22Rv1 (cell line): Measurements from ENCODE around the gene ZFY.
A peak's percentile ranks its signal among the peaks of the same experiment; 100 is the strongest.

ENCODE experiments used
- H3K27ac ChIP-seq: fragments of 450-650 bp; 2 replicates; pipeline ENCODE4 v1.5.1; 2017
- ZFX ChIP-seq: fragments of 450-650 bp; IDR thresholded peaks from 2 replicates; pipeline ENCODE4 v1.6.1; 2017; ENCODE audit warnings: antibody characterized with exemption, borderline replicate concordance
- TF ChIP-seq, protein P1 (sequence below): fragments of 450-650 bp; IDR thresholded peaks from 2 replicates; pipeline ENCODE4 v1.5.1; 2017; ENCODE audit warnings: mild to moderate bottlenecking

The ZFY gene

DNA sequence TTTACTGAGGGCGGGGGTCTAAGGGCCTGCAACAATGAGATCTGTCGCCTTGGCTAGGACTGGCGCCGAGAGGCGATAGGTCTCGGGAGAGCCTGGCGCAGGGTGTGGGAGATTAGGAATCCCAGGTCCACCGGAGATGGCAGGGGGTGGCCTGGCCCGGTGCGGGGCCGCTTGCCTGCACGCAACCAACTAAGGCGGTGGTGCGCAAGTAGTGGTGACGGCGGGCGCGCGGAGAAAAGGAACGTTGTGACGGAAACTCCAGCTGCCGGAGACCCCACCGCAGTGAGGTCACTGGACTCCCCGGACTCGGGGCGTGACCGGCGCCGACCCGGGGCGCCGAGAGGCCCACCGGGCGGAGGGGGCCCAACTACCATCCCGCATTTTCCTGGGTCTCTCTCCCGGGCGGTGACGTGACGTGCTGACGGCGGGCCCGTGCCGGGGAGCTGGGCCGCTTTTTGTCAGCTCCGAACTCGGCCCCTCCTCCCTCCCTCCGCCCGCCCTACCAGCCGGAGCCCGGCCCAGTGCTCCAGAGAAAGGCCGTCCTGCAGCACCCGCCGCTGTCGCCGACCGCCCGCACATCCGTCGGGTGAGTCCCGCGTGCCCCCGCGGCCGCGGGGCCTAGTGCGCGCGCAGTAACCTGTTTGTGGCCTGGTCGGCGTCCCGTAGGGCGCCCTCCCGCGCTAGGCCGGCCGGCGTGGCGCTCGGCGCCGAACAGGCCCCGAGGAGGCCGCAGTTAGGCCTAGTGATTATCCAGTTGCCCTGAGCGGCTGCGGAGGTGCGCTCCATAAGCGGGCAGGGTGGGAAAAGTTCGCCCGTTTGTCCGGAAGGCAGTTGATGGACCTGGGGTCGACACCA, at the start of gene ZFY:
ZFY (plus strand) TSS at position 521 of the 855 bp plus-strand sequence. CDS start 18,556 bp downstream, outside the sequence.
- peak within 1 kb of the TSS; percentile 98 for H3K27ac ChIP-seq
- TF ChIP-seq, protein P1, sequence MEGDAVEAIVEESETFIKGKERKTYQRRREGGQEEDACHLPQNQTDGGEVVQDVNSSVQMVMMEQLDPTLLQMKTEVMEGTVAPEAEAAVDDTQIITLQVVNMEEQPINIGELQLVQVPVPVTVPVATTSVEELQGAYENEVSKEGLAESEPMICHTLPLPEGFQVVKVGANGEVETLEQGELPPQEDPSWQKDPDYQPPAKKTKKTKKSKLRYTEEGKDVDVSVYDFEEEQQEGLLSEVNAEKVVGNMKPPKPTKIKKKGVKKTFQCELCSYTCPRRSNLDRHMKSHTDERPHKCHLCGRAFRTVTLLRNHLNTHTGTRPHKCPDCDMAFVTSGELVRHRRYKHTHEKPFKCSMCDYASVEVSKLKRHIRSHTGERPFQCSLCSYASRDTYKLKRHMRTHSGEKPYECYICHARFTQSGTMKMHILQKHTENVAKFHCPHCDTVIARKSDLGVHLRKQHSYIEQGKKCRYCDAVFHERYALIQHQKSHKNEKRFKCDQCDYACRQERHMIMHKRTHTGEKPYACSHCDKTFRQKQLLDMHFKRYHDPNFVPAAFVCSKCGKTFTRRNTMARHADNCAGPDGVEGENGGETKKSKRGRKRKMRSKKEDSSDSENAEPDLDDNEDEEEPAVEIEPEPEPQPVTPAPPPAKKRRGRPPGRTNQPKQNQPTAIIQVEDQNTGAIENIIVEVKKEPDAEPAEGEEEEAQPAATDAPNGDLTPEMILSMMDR, result no peak
- peak; percentile 95 for TF ChIP-seq ZFX

DNA sequence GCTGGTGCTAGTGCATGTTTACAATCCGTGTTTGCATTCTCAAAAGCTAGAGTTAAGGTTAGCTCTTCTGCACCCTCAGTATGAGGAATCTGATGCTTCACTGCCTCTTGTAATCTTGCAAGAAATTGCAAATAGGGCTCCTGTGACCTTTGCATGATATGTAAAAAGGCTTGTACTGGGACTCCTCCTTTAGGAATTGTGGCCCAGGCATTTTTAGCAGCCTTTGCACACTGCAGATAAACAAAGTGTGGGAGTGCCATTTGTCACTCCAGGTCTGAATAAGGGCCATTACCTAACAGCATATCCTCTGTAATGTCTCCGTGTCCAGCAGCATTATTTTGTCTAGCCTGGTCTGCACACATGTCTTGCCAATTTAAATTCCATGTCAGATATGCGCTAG, 49.3 kb upstream of the ZFY start:
- no peak for TF ChIP-seq ZFX
- TF ChIP-seq, protein P1, result no peak

DNA sequence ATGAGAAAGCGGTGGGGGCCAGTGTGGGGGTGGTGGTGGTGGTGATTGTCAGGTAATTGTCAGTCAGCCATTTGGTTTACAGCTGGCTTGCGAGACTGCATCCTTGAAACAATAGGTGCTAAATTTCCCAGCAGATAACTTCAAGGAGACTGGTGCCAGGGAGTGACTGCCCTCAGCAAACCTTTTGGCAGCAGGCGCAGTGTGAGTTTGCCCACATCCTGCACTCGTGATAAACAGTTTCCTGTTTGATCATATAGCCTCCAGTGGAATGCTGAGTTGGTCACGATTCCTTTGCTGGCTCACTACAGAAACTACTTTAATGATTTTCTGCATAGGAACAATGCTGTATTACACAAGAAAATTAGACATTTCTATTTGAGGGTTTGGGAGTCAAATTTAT, 47.8 kb upstream of the ZFY start:
- no peak for TF ChIP-seq ZFX
- TF ChIP-seq, protein P1, result no peak
- H3K27ac ChIP-seq, result no peak overlapping the region

More for the DNA sequence above, 49.3 kb upstream of the ZFY start:
- no peak overlapping the region for H3K27ac ChIP-seq

DNA sequence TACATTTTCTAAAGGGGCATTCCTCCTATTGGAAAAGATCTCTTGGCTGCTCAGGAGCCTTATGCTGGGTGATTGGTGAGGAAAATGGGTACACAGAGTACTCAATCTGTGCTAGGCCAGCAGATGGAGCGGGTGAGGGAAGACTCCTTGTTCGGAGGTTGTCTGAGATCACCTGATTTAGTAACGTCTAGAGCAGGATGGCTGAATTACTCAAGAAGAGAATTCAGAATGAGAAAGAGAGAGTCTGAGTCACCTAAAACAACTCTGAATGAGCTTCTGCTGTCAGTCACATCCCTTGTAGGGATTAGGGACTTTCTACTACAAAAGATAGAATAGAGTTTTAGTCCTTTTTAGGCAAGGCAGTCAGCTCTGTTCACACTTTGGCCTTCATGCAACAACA, 47.2 kb upstream of the ZFY start:
- no peak overlapping the region for H3K27ac ChIP-seq
- TF ChIP-seq, protein P1, result no peak
- TF ChIP-seq ZFX, result no peak

DNA sequence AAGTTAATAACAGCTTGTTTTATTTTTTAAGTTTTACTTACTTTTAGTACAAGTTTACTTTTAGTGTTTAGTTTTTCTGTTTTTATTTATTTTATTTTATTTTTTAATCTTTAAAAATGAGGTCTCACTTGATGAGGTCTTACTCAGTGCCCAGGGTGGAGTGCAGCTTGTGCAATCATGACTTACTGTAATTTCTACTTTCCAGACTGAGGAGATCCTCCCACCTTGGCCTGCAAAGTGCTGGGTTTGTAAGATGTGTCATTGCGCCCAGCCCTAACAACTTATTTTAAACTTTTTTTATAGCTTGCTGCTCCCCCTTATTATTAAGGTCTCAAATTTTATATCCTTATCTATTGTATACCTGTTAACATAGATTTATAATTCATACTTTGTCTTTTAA, 41.7 kb upstream of the ZFY start:
- no peak for TF ChIP-seq ZFX
- TF ChIP-seq, protein P1, result no peak
- no peak overlapping the region for H3K27ac ChIP-seq

DNA sequence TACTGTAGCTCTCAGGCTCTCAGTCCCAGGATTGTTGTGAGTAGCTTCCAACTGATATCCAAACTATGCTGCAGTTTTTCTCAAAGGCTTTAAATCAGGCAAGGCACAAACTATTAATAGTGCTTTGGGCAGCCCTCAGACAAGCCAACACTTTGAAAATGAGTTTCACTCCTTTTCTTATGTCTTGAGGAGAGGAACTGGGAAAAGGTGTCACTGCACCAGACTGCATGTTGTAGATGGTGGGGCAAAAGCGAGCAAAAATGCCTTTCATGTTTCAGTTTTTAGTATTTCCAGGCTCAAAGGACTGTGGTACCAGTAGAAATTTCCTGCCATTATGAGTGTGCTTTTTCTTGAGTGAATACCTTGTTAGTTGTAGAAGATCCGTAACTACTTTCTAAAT, 39.1 kb upstream of the ZFY start:
- TF ChIP-seq, protein P1, result no peak
- no peak for TF ChIP-seq ZFX
- no peak overlapping the region for H3K27ac ChIP-seq

DNA sequence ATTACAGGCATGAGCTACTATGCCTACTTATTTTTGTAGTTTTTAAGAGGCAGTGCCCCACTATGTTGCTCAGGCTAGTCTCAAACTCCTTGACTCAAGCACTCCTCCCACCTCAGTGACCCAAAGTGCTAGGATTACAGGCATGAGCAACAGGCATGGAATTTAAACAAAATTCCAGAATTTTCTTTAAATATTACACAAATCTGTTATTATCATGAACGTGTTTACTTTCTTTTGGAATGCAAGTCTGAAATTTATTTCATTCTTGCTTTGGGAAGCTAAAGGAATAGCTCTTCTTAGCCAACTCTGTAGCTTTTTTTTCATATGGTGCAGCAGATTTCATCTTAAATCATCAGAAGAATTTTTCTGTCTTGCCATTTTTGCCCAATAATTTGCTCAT, 27.8 kb upstream of the ZFY start:
- TF ChIP-seq ZFX, result no peak
- TF ChIP-seq, protein P1, result no peak
- H3K27ac ChIP-seq, result no peak overlapping the region
